Measurements from ENCODE around the gene STK39. TPM values are rescaled to one million over a fixed set of nuclear protein-coding genes. Genes with fewer than 3 reads are reported as not detected.

STK39 gene
- total and polyA plus RNA-seq, 9 of the 15 experiments (the other 6 are each of a cell fraction or from before 2014, with no cell fraction given) = 0.19 to 0.76 (median 0.51) TPM

GRCh38 chr2:167944825-167945659 is 302.4 kb downstream of the STK39 start (continued):
- TF ChIP-seq BDP1 (IDR thresholded peaks at IDR 0.05; ENCODE audit: insufficient read depth, insufficient read length) (no peak), SRSF7 (optimal IDR thresholded peaks at IDR 0.05; ENCODE audit: low read depth, low read length) (no peak), ETV1 (tag; conservative IDR thresholded peaks at IDR 0.05; ENCODE audit: low read depth) (peak; percentile 72), POLR2G (IDR thresholded peaks at IDR 0.05; ENCODE audit: low read depth, low read length) (no peak), SMARCB1 (IDR thresholded peaks at IDR 0.05; ENCODE audit: insufficient read length, low read depth) (no peak), SETDB1 (IDR thresholded peaks at IDR 0.05; ENCODE audit: low read length) (no peak), ARID1B (IDR thresholded peaks at IDR 0.05) (peak; percentile 91), PHF8 (IDR thresholded peaks at IDR 0.05; ENCODE audit: borderline replicate concordance, low read length) (no peak), GATA2 (CRISPR knock-in tag; IDR thresholded peaks at IDR 0.05) (no peak; the same call in 1 of the 2 replicates), CBX8 (IDR thresholded peaks at IDR 0.05; ENCODE audit: borderline replicate concordance, extremely low read depth, low read depth, low read length, poor library complexity, severe bottlenecking) (no peak), ZNF324 (CRISPR knock-in tag; IDR thresholded peaks at IDR 0.05) (peak; percentile 65), CBFA2T3 (IDR thresholded peaks at IDR 0.05) (peak; percentile 92), TCFL5 (CRISPR knock-in tag; conservative IDR thresholded peaks at IDR 0.05) (peak; percentile 85), NFATC3 (IDR thresholded peaks at IDR 0.05) (no peak), ARID2 (IDR thresholded peaks at IDR 0.05) (no peak), SP1 (CRISPR knock-in tag; IDR thresholded peaks at IDR 0.05) (0 out of 2 replicates have a peak, but pooled peaks have one; percentile 19), ZNF133 (CRISPR knock-in tag; IDR thresholded peaks at IDR 0.05) (no peak), ZFP36 (IDR thresholded peaks at IDR 0.05; ENCODE audit: low read depth, low read length, partially characterized antibody) (no peak), JUN (IDR thresholded peaks at IDR 0.05; ENCODE audit: borderline replicate concordance, low read depth, low read length) (no peak), JUN (CRISPR knock-in tag; IDR thresholded peaks at IDR 0.05; ENCODE audit: borderline replicate concordance) (no peak), TSC22D4 (tag; IDR thresholded peaks at IDR 0.05) (no peak)
- TF ChIP-seq, protein P1, sequence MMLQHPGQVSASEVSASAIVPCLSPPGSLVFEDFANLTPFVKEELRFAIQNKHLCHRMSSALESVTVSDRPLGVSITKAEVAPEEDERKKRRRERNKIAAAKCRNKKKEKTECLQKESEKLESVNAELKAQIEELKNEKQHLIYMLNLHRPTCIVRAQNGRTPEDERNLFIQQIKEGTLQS (IDR thresholded peaks at IDR 0.05) = peak; percentile 63
- TF ChIP-seq, protein P1 (CRISPR knock-in tag; conservative IDR thresholded peaks at IDR 0.05) = no peak
- TF ChIP-seq, protein P2, sequence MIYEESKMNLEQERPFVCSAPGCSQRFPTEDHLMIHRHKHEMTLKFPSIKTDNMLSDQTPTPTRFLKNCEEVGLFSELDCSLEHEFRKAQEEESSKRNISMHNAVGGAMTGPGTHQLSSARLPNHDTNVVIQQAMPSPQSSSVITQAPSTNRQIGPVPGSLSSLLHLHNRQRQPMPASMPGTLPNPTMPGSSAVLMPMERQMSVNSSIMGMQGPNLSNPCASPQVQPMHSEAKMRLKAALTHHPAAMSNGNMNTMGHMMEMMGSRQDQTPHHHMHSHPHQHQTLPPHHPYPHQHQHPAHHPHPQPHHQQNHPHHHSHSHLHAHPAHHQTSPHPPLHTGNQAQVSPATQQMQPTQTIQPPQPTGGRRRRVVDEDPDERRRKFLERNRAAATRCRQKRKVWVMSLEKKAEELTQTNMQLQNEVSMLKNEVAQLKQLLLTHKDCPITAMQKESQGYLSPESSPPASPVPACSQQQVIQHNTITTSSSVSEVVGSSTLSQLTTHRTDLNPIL (CRISPR knock-in tag; IDR thresholded peaks at IDR 0.05) = peak; percentile 77; the same call in 1 of the 2 replicates
- TF ChIP-seq, protein P3, sequence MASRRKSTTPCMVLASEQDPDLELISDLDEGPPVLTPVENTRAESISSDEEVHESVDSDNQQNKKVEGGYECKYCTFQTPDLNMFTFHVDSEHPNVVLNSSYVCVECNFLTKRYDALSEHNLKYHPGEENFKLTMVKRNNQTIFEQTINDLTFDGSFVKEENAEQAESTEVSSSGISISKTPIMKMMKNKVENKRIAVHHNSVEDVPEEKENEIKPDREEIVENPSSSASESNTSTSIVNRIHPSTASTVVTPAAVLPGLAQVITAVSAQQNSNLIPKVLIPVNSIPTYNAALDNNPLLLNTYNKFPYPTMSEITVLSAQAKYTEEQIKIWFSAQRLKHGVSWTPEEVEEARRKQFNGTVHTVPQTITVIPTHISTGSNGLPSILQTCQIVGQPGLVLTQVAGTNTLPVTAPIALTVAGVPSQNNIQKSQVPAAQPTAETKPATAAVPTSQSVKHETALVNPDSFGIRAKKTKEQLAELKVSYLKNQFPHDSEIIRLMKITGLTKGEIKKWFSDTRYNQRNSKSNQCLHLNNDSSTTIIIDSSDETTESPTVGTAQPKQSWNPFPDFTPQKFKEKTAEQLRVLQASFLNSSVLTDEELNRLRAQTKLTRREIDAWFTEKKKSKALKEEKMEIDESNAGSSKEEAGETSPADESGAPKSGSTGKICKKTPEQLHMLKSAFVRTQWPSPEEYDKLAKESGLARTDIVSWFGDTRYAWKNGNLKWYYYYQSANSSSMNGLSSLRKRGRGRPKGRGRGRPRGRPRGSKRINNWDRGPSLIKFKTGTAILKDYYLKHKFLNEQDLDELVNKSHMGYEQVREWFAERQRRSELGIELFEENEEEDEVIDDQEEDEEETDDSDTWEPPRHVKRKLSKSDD (conservative IDR thresholded peaks at IDR 0.05; ENCODE audit: low read length) = no peak

Data from K562 (cell line).